HG02642 (cell line): ENCODE data around the gene RTL5.

ENCODE experiments used
- ATAC-seq: cut with Tn5 transposase; IDR thresholded peaks from one replicate; pipeline ENCODE4 v1.9.1; 2021; ENCODE audit warnings: mild to moderate bottlenecking; ENCODE audit not compliant: unreplicated experiment, poor library complexity

RTL5 gene

GRCh38 chrX:72110876-72111708 is 20.6 kb downstream of the RTL5 start:
- ATAC-seq, result no peak

- ATAC-seq, result no peak
Observed at GRCh38 chrX:72110051-72110875, 21.5 kb downstream of the RTL5 start.

- ATAC-seq, result no peak
Observed at GRCh38 chrX:72108666-72109065, 23.0 kb downstream of the RTL5 start.

GRCh38 chrX:72107841-72108595 is 23.7 kb downstream of the RTL5 start:
- no peak for ATAC-seq

- ATAC-seq, result no peak
Observed at GRCh38 chrX:72107320-72107719, 24.4 kb downstream of the RTL5 start.

GRCh38 chrX:72105436-72105835 is 26.3 kb downstream of the RTL5 start:
- ATAC-seq, result peak; percentile 60

- no peak for ATAC-seq
Observed at GRCh38 chrX:72102760-72103159, 29.0 kb downstream of the RTL5 start.

- no peak for ATAC-seq
Observed at GRCh38 chrX:72102126-72102525, 29.6 kb downstream of the RTL5 start.

- ATAC-seq, result no peak
Observed at GRCh38 chrX:72101597-72102037, 30.1 kb downstream of the RTL5 start.

GRCh38 chrX:72100824-72101351 is 30.8 kb downstream of the RTL5 start:
- ATAC-seq, result peak; percentile 80

GRCh38 chrX:72100051-72100755 is 31.5 kb downstream of the RTL5 start:
- ATAC-seq, result no peak

GRCh38 chrX:72097098-72097497 is 34.6 kb downstream of the RTL5 start:
- no peak for ATAC-seq

- ATAC-seq, result no peak
Observed at GRCh38 chrX:72095370-72095769, 36.3 kb downstream of the RTL5 start.

- ATAC-seq, result no peak
Observed at GRCh38 chrX:72094894-72095293, 36.8 kb downstream of the RTL5 start.

- no peak for ATAC-seq
Observed at GRCh38 chrX:72089254-72089653, 42.5 kb downstream of the RTL5 start.

- no peak for ATAC-seq
Observed at GRCh38 chrX:72088761-72089160, 43.0 kb downstream of the RTL5 start.

- ATAC-seq, result no peak
Observed at GRCh38 chrX:72086995-72087394, 44.7 kb downstream of the RTL5 start.

- ATAC-seq, result no peak
Observed at GRCh38 chrX:72084114-72084513, 47.6 kb downstream of the RTL5 start.

- no peak for ATAC-seq
Observed at GRCh38 chrX:72083291-72083690, 48.4 kb downstream of the RTL5 start.
